Measurements from ENCODE around the gene ADCY9. TPM values are rescaled to one million over a fixed set of nuclear protein-coding genes. Genes with fewer than 3 reads are reported as not detected.

Gene ADCY9
- total RNA-seq, 1 experiment from 2014 or later, result 9.8 TPM

GRCh38 chr16:3987231-3987630, 129.0 kb downstream of the ADCY9 start:
- DNase-seq (ENCODE audit: low read depth, low spot score) (no peak), ATAC-seq (no peak)
- no peaks in the 10 kb centered on the region for H3K36me3 ChIP-seq (ENCODE audit: control insufficient read depth in 1 of 2, insufficient read depth in 2 of 2, low read length in 2 of 2)
- H4K20me1 ChIP-seq (ENCODE audit: insufficient read depth), result no peaks in the 10 kb centered on the region
- no peak overlapping the region for H3K9ac ChIP-seq (ENCODE audit: low read length)
- H3K4me2 ChIP-seq (ENCODE audit: low read length), result no peak overlapping the region
- H3K4me1 ChIP-seq (ENCODE audit: control insufficient read depth in 1 of 2, insufficient read depth in 2 of 2, low read length in 2 of 2), result peaks cover 0 to 6% of the 10 kb centered on the region in 2 experiments; a peak in 2 of 4 replicates
- intact Hi-C loops (cut with micrococcal nuclease), result no loop called here
- BruUV-seq (replicated peaks), result no TSS peak
- H3K4me3 ChIP-seq (replicated peaks in 1 of 2; ENCODE audit: low read depth in 1 of 2, low read length in 2 of 2), result no peak overlapping the region
- no peaks in the 10 kb centered on the region for H3K79me2 ChIP-seq (ENCODE audit: insufficient read depth, low read length)
- RAD21 ChIA-PET (ENCODE audit: low non-redundant PET in 1 of 2, low total read pairs in 2 of 2, uncharacterized antibody in 2 of 2, unreplicated experiment in 2 of 2), result no interaction called here
- POLR2A ChIA-PET, result no interaction called here
- no peaks in the 10 kb centered on the region for H3K9me3 ChIP-seq (ENCODE audit: control insufficient read depth in 1 of 2, insufficient read depth in 1 of 2, low read depth in 1 of 2, low read length in 2 of 2)
- no peaks in the 10 kb centered on the region for H3K27me3 ChIP-seq (ENCODE audit: insufficient read depth, low read length)
- TF ChIP-seq YY1 (IDR thresholded peaks at IDR 0.05; ENCODE audit: extremely low read depth, insufficient replicate concordance, low read depth, low read length), result no peak
- TF ChIP-seq MAX (IDR thresholded peaks at IDR 0.05), result no peak
- no peak for TF ChIP-seq FOSL1 (IDR thresholded peaks at IDR 0.05; ENCODE audit: low read depth)
- no peak for TF ChIP-seq POLR2A (IDR thresholded peaks at IDR 0.05; ENCODE audit: borderline replicate concordance, extremely low read depth, insufficient read depth, insufficient read length)
- no peak for TF ChIP-seq CEBPB (IDR thresholded peaks at IDR 0.05; ENCODE audit: low read depth)
- TF ChIP-seq EZH2 (IDR thresholded peaks at IDR 0.05), result no peak
- no peak overlapping the region for H2AFZ ChIP-seq (ENCODE audit: low read depth, low read length, poor library complexity, severe bottlenecking)
- H3K27ac ChIP-seq (ENCODE audit: low read depth, low read length), result no peak overlapping the region
- H3K9me2 ChIP-seq (ENCODE audit: insufficient read depth), result no peaks in the 10 kb centered on the region
- CTCF ChIA-PET, result no interaction called here

- ChIA-PET POLR2A (interaction anchor here (0.7 kb wide), 1 partner anchor 268 kb away, joined by 4 read pairs; no protein-coding TSS in a partner anchor), RAD21 (ENCODE audit: low non-redundant PET in 1 of 2, low total read pairs in 2 of 2, uncharacterized antibody in 2 of 2, unreplicated experiment in 2 of 2) (interaction anchor here in 1 of 2 experiments (0.6 kb wide), 1 partner anchor 234 kb away, joined by 4 read pairs; no protein-coding TSS in a partner anchor), CTCF (no interaction called here)
- intact Hi-C loops (cut with micrococcal nuclease), result no loop called here
- H3K9me3 ChIP-seq (ENCODE audit: control insufficient read depth in 1 of 2, insufficient read depth in 1 of 2, low read depth in 1 of 2, low read length in 2 of 2), result no peaks in the 10 kb centered on the region
- no peak overlapping the region for H3K27ac ChIP-seq (ENCODE audit: low read depth, low read length)
- H3K4me3 ChIP-seq (replicated peaks in 1 of 2; ENCODE audit: low read depth in 1 of 2, low read length in 2 of 2), result no peak overlapping the region
- no peaks in the 10 kb centered on the region for H3K9me2 ChIP-seq (ENCODE audit: insufficient read depth)
- no peak for DNase-seq (ENCODE audit: low read depth, low spot score)
- H3K79me2 ChIP-seq (ENCODE audit: insufficient read depth, low read length), result no peaks in the 10 kb centered on the region
- H3K4me1 ChIP-seq (ENCODE audit: control insufficient read depth in 1 of 2, insufficient read depth in 2 of 2, low read length in 2 of 2), result peaks cover 0 to 6% of the 10 kb centered on the region in 2 experiments; a peak in 2 of 4 replicates
- no peak overlapping the region for H2AFZ ChIP-seq (ENCODE audit: low read depth, low read length, poor library complexity, severe bottlenecking)
- H3K36me3 ChIP-seq (ENCODE audit: control insufficient read depth in 1 of 2, insufficient read depth in 2 of 2, low read length in 2 of 2), result no peaks in the 10 kb centered on the region
- H3K4me2 ChIP-seq (ENCODE audit: low read length), result no peak overlapping the region
- no peaks in the 10 kb centered on the region for H3K27me3 ChIP-seq (ENCODE audit: insufficient read depth, low read length)
- TF ChIP-seq MAX (IDR thresholded peaks at IDR 0.05), result no peak
- no peak for TF ChIP-seq SRF (IDR thresholded peaks at IDR 0.05; ENCODE audit: low read depth)
- no peak for TF ChIP-seq CEBPB (IDR thresholded peaks at IDR 0.05; ENCODE audit: low read depth)
- TF ChIP-seq CTCF (IDR thresholded peaks at IDR 0.05 in 2 of 3, conservative IDR thresholded peaks at IDR 0.05 in 1 of 3; ENCODE audit: borderline replicate concordance in 1 of 3, insufficient read depth in 1 of 3, low read depth in 2 of 3, low read length in 2 of 3), result no peak
- TF ChIP-seq SIN3A (IDR thresholded peaks at IDR 0.05; ENCODE audit: low read depth), result no peak
- TF ChIP-seq TCF7L2 (IDR thresholded peaks at IDR 0.05; ENCODE audit: borderline replicate concordance, extremely low read depth, insufficient read depth, insufficient read length), result no peak
- TF ChIP-seq ELF1 (IDR thresholded peaks at IDR 0.05; ENCODE audit: borderline replicate concordance, low read depth), result no peak
- no peak for TF ChIP-seq EZH2 (IDR thresholded peaks at IDR 0.05)
- no peak for TF ChIP-seq JUND (IDR thresholded peaks at IDR 0.05)
- TF ChIP-seq CBX3 (IDR thresholded peaks at IDR 0.05; ENCODE audit: low read depth), result no peak
- no peak for TF ChIP-seq EGR1 (IDR thresholded peaks at IDR 0.05; ENCODE audit: low read depth)
- TF ChIP-seq RAD21 (IDR thresholded peaks at IDR 0.05; ENCODE audit: low read depth), result no peak
- H3K9ac ChIP-seq (ENCODE audit: low read length), result no peak overlapping the region
- ATAC-seq, result no peak
- BruUV-seq (replicated peaks), result no TSS peak
- no peaks in the 10 kb centered on the region for H4K20me1 ChIP-seq (ENCODE audit: insufficient read depth)
Measured at GRCh38 chr16:3986235-3986544, 130.1 kb downstream of the ADCY9 start.

All from HCT116 (cell line).